ENCODE results near the gene EXOC6B.
"Not testable (repeated sequence)": the region's sequence is repeated elsewhere in the genome, so short reads cannot be mapped to it uniquely, and the experiment has no call there.

Gene EXOC6B

GRCh38 chr2:72676341-72677025 lies 149.3 kb downstream of the EXOC6B start:
- DNase-seq = no peak

GRCh38 chr2:72674982-72675915 lies 150.6 kb downstream of the EXOC6B start:
- no peak for DNase-seq

GRCh38 chr2:72673279-72673678 lies 152.6 kb downstream of the EXOC6B start:
- DNase-seq = no peak

GRCh38 chr2:72669121-72669520 lies 156.7 kb downstream of the EXOC6B start:
- no peak for DNase-seq

GRCh38 chr2:72668647-72669046 lies 157.2 kb downstream of the EXOC6B start:
- no peak for DNase-seq

GRCh38 chr2:72665448-72665847 lies 160.4 kb downstream of the EXOC6B start:
- no peak for DNase-seq

GRCh38 chr2:72661985-72662384 lies 163.8 kb downstream of the EXOC6B start:
- no peak for DNase-seq

- DNase-seq = no peak
Measured at GRCh38 chr2:72649810-72650209, 176.0 kb downstream of the EXOC6B start.

- DNase-seq = not testable (repeated sequence)
Measured at GRCh38 chr2:72641221-72641620, 184.6 kb downstream of the EXOC6B start.

GRCh38 chr2:72638600-72639211 lies 187.1 kb downstream of the EXOC6B start:
- DNase-seq = no peak

- no peak for DNase-seq
Measured at GRCh38 chr2:72636210-72636609, 189.6 kb downstream of the EXOC6B start.

- DNase-seq = no peak
Measured at GRCh38 chr2:72630767-72631166, 195.1 kb downstream of the EXOC6B start.

GRCh38 chr2:72629062-72629461 lies 196.8 kb downstream of the EXOC6B start:
- DNase-seq = no peak

GRCh38 chr2:72627083-72627482 lies 198.8 kb downstream of the EXOC6B start:
- DNase-seq = no peak

GRCh38 chr2:72625366-72625765 lies 200.5 kb downstream of the EXOC6B start:
- DNase-seq = no peak

- DNase-seq = no peak
Measured at GRCh38 chr2:72623481-72623880, 202.4 kb downstream of the EXOC6B start.

- DNase-seq = no peak
Measured at GRCh38 chr2:72619626-72620025, 206.2 kb downstream of the EXOC6B start.

GRCh38 chr2:72613931-72614330 lies 211.9 kb downstream of the EXOC6B start:
- DNase-seq = no peak

- no peak for DNase-seq
Measured at GRCh38 chr2:72612614-72613160, 213.1 kb downstream of the EXOC6B start.

GRCh38 chr2:72607189-72607588 lies 218.6 kb downstream of the EXOC6B start:
- no peak for DNase-seq

- DNase-seq = no peak
Measured at GRCh38 chr2:72605836-72606442, 219.9 kb downstream of the EXOC6B start.

GRCh38 chr2:72604468-72604867 lies 221.4 kb downstream of the EXOC6B start:
- DNase-seq = no peak

GRCh38 chr2:72603481-72603880 lies 222.4 kb downstream of the EXOC6B start:
- no peak for DNase-seq
